ENCODE results near the gene CD47.

The CD47 gene

GRCh38 chr3:108024146-108024850 is 66.5 kb downstream of the CD47 start:
- TF ChIP-seq CTCF (IDR thresholded peaks at IDR 0.05; ENCODE audit: poor library complexity, severe bottlenecking): no peak
- no peak for ATAC-seq (ENCODE audit: low read depth)
- no peak overlapping the region for H3K4me3 ChIP-seq (ENCODE audit: severe bottlenecking)
- no peaks in the 10 kb centered on the region for H3K27me3 ChIP-seq (ENCODE audit: insufficient read depth, poor library complexity, severe bottlenecking)
- H3K9me3 ChIP-seq (ENCODE audit: severe bottlenecking): no peaks in the 10 kb centered on the region
- no peaks in the 10 kb centered on the region for H3K4me1 ChIP-seq (ENCODE audit: insufficient read depth, poor library complexity, severe bottlenecking)
- no peak overlapping the region for H3K27ac ChIP-seq (ENCODE audit: poor library complexity, severe bottlenecking)
- no peak for DNase-seq (ENCODE audit: low spot score)
- no peaks in the 10 kb centered on the region for H3K36me3 ChIP-seq (ENCODE audit: low read depth)

GRCh38 chr3:108022256-108023150 is 68.3 kb downstream of the CD47 start:
- DNase-seq (ENCODE audit: low spot score) (no peak), ATAC-seq (ENCODE audit: low read depth) (no peak)

DNA sequence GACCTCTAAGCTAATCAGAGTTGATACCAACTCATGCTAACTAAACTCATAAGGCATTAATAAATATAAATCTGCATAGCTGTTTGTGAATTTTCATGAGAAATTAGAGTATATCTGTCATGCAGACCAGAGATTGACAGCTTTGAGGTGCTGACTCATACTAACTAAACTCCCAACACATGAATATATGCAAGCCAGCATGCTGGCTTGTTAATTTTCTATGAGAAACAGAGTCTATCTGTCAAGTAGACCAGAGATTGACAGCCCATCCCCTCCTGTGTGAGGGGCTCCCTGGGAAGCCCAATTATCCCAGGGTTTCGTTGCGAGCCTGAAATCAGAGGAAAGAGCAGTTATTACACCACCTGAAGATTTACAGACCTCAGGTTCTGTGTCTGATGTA is 69.3 kb downstream of the CD47 start:
- DNase-seq (ENCODE audit: low spot score) (no peak), ATAC-seq (ENCODE audit: low read depth) (no peak)
- TF ChIP-seq CTCF (IDR thresholded peaks at IDR 0.05; ENCODE audit: poor library complexity, severe bottlenecking): no peak

More at GRCh38 chr3:108022256-108023150, 68.3 kb downstream of the CD47 start:
- Histone ChIP-seq H3K4me1 (ENCODE audit: insufficient read depth, poor library complexity, severe bottlenecking) (no peaks in the 10 kb centered on the region), H3K4me3 (ENCODE audit: severe bottlenecking) (no peak overlapping the region), H3K9me3 (ENCODE audit: severe bottlenecking) (no peaks in the 10 kb centered on the region), H3K27ac (ENCODE audit: poor library complexity, severe bottlenecking) (no peak overlapping the region), H3K36me3 (ENCODE audit: low read depth) (no peaks in the 10 kb centered on the region), H3K27me3 (ENCODE audit: insufficient read depth, poor library complexity, severe bottlenecking) (no peaks in the 10 kb centered on the region)
- TF ChIP-seq CTCF (IDR thresholded peaks at IDR 0.05; ENCODE audit: poor library complexity, severe bottlenecking): no peak

GRCh38 chr3:108021131-108021530 is 69.7 kb downstream of the CD47 start:
- H3K4me1 ChIP-seq (ENCODE audit: insufficient read depth, poor library complexity, severe bottlenecking): no peaks in the 10 kb centered on the region
- H3K27me3 ChIP-seq (ENCODE audit: insufficient read depth, poor library complexity, severe bottlenecking): no peaks in the 10 kb centered on the region
- DNase-seq (ENCODE audit: low spot score) (no peak), ATAC-seq (ENCODE audit: low read depth) (no peak)
- H3K9me3 ChIP-seq (ENCODE audit: severe bottlenecking): no peaks in the 10 kb centered on the region
- no peak overlapping the region for H3K4me3 ChIP-seq (ENCODE audit: severe bottlenecking)
- no peak for TF ChIP-seq CTCF (IDR thresholded peaks at IDR 0.05; ENCODE audit: poor library complexity, severe bottlenecking)
- no peaks in the 10 kb centered on the region for H3K36me3 ChIP-seq (ENCODE audit: low read depth)
- H3K27ac ChIP-seq (ENCODE audit: poor library complexity, severe bottlenecking): no peak overlapping the region

More for the DNA sequence above, 69.3 kb downstream of the CD47 start:
- Histone ChIP-seq H3K27me3 (ENCODE audit: insufficient read depth, poor library complexity, severe bottlenecking) (no peaks in the 10 kb centered on the region), H3K4me1 (ENCODE audit: insufficient read depth, poor library complexity, severe bottlenecking) (no peaks in the 10 kb centered on the region), H3K4me3 (ENCODE audit: severe bottlenecking) (no peak overlapping the region), H3K27ac (ENCODE audit: poor library complexity, severe bottlenecking) (no peak overlapping the region), H3K36me3 (ENCODE audit: low read depth) (no peaks in the 10 kb centered on the region), H3K9me3 (ENCODE audit: severe bottlenecking) (no peaks in the 10 kb centered on the region)
